ENCODE results near the gene MPDZ. TPM values are rescaled to one million over a fixed set of nuclear protein-coding genes. Genes with fewer than 3 reads are reported as not detected.
A peak's percentile ranks its signal among the peaks of the same experiment; 100 is the strongest.

Gene MPDZ
- total RNA-seq, 1 experiment from 2014 or later, result 46.7 TPM

DNA sequence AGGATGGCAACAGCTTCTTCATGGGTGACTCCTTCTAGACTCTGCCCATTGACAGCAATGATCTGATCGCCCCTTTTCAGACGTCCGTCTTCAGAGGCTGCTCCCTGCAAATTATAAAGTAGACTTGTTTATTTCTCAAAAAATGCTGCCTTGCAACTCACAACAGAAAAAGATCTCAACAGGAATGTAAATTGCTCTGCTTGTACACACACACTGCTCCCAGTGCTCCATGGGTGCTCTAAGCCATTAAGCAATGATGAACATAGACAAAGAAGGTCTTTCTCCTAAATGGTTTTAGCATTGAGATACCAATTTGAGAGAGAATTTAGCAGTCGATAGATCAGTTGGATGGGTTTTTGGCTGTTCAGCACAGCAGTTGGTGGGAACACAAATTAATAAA lies 172.5 kb downstream of the MPDZ start:
- Histone ChIP-seq H4K20me1 (ENCODE audit: control insufficient read depth, insufficient read depth, insufficient read length) (no peaks in the 10 kb centered on the region), H4K8ac (replicated peaks; ENCODE audit: insufficient read length, low read depth, low read length) (no peak overlapping the region), H3K14ac (ENCODE audit: insufficient read depth, low read length) (no peak overlapping the region), H2BK12ac (ENCODE audit: insufficient read length, low read depth, low read length) (no peak overlapping the region), H3K4ac (ENCODE audit: low read depth, low read length) (no peak overlapping the region), H3K79me2 (ENCODE audit: insufficient read depth, low read length) (no peaks in the 10 kb centered on the region), H2BK120ac (ENCODE audit: low read depth, low read length, poor library complexity, severe bottlenecking) (no peak overlapping the region), H3K23me2 (ENCODE audit: insufficient read length, low read depth, low read length, poor library complexity, severe bottlenecking) (no peaks in the 10 kb centered on the region), H2AFZ (ENCODE audit: low read length) (no peak overlapping the region), H2AK5ac (ENCODE audit: insufficient read length, low read length) (no peak overlapping the region), H3K23ac (ENCODE audit: insufficient read length, low read depth, low read length) (no peak overlapping the region), H3K9me3 (ENCODE audit: control insufficient read depth, low read depth, low read length) (no peaks in the 10 kb centered on the region), H3K4me2 (ENCODE audit: insufficient read depth, insufficient read length, low read length) (no peak overlapping the region), H3K79me1 (ENCODE audit: insufficient read depth, low read depth, low read length, poor library complexity, severe bottlenecking) (no peaks in the 10 kb centered on the region), H3K27ac (ENCODE audit: insufficient read length, low read depth, low read length) (no peak overlapping the region), H3K18ac (ENCODE audit: insufficient read length, low read depth, low read length) (no peak overlapping the region), H2BK5ac (ENCODE audit: insufficient read length, low read length) (no peak overlapping the region), H4K91ac (ENCODE audit: insufficient read length, low read depth, low read length) (no peak overlapping the region), H3K27me3 (ENCODE audit: insufficient read depth, low read length) (no peaks in the 10 kb centered on the region), H3K9ac (ENCODE audit: extremely low read depth, insufficient read length, low read length) (no peak overlapping the region), H2BK20ac (ENCODE audit: low read depth, low read length, poor library complexity, severe bottlenecking) (no peak overlapping the region), H3K4me1 (ENCODE audit: insufficient read depth, low read length) (no peaks in the 10 kb centered on the region), H4K5ac (ENCODE audit: insufficient read length, low read depth, low read length) (no peak overlapping the region), H3K56ac (ENCODE audit: insufficient read length, low read depth, low read length) (no peak overlapping the region), H2BK15ac (ENCODE audit: low read depth, low read length) (no peak overlapping the region), H3T11ph (ENCODE audit: low read length) (no peak overlapping the region)
- no peaks in the 10 kb centered on the region for H3K9me3 Mint-ChIP-seq
- peak overlapping the region in 2 of 3 experiments; percentile 4 to 56; a peak in 2 of 7 replicates for H3K27ac Mint-ChIP-seq
- 0 out of 4 replicates have a peak, but pooled peaks cover 0 to 2% of the 10 kb centered on the region in 2 experiments for H3K4me1 Mint-ChIP-seq
- H3K27me3 Mint-ChIP-seq (ENCODE audit: low read depth), result no peaks in the 10 kb centered on the region
- TF ChIP-seq, protein P1, sequence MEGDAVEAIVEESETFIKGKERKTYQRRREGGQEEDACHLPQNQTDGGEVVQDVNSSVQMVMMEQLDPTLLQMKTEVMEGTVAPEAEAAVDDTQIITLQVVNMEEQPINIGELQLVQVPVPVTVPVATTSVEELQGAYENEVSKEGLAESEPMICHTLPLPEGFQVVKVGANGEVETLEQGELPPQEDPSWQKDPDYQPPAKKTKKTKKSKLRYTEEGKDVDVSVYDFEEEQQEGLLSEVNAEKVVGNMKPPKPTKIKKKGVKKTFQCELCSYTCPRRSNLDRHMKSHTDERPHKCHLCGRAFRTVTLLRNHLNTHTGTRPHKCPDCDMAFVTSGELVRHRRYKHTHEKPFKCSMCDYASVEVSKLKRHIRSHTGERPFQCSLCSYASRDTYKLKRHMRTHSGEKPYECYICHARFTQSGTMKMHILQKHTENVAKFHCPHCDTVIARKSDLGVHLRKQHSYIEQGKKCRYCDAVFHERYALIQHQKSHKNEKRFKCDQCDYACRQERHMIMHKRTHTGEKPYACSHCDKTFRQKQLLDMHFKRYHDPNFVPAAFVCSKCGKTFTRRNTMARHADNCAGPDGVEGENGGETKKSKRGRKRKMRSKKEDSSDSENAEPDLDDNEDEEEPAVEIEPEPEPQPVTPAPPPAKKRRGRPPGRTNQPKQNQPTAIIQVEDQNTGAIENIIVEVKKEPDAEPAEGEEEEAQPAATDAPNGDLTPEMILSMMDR (conservative IDR thresholded peaks at IDR 0.05), result no peak
- peaks cover 11 to 38% (median 25%) of the 10 kb centered on the region in 3 experiments; a peak in 6 of 7 replicates for H3K36me3 Mint-ChIP-seq (ENCODE audit: insufficient read depth in 1 of 3, low read depth in 3 of 3)
- H3K4me3 Mint-ChIP-seq, result no peak overlapping the region
- no CpG with 5 or more reads among the region's 4 CpGs for WGBS (ENCODE audit: extremely low coverage, insufficient read length, low lambda C conversion rate)
- DNase-seq, result no peak
